Fibroblast of upper back skin (primary cell): ENCODE data around the gene SRSF3.

Source experiments
- DNase-seq: peaks from one replicate; pipeline ENCODE4 v3.0.0-alpha.2; 2013

The SRSF3 gene

GRCh38 chr6:36624461-36625157 lies 30.4 kb downstream of the SRSF3 start:
- no peak for DNase-seq

- no peak for DNase-seq
These were observed 31.2 kb downstream of the SRSF3 start for GRCh38 chr6:36625158-36625919.

GRCh38 chr6:36626636-36627035 lies 32.5 kb downstream of the SRSF3 start:
- no peak for DNase-seq

- no peak for DNase-seq
These were observed 33.0 kb downstream of the SRSF3 start for GRCh38 chr6:36627141-36627540.

- peak; percentile 68 for DNase-seq
These were observed 33.7 kb downstream of the SRSF3 start for GRCh38 chr6:36627801-36628246.

GRCh38 chr6:36629784-36630183 lies 35.6 kb downstream of the SRSF3 start:
- DNase-seq = no peak

- DNase-seq = no peak
These were observed 37.3 kb downstream of the SRSF3 start for GRCh38 chr6:36631326-36632011.

GRCh38 chr6:36633370-36633769 lies 39.2 kb downstream of the SRSF3 start:
- DNase-seq = no peak

- peak; percentile 74 for DNase-seq
These were observed 39.8 kb downstream of the SRSF3 start for GRCh38 chr6:36633915-36634314.

- DNase-seq = no peak
These were observed 40.4 kb downstream of the SRSF3 start for GRCh38 chr6:36634317-36635108.

- DNase-seq = no peak
These were observed 42.1 kb downstream of the SRSF3 start for GRCh38 chr6:36636283-36636682.

- DNase-seq = no peak
These were observed 42.7 kb downstream of the SRSF3 start for GRCh38 chr6:36636687-36637418.

- no peak for DNase-seq
These were observed 44.4 kb downstream of the SRSF3 start for GRCh38 chr6:36638579-36638978.

GRCh38 chr6:36639171-36639808 lies 45.1 kb downstream of the SRSF3 start:
- DNase-seq = no peak

- DNase-seq = no peak
These were observed 47.4 kb downstream of the SRSF3 start for GRCh38 chr6:36641543-36641942.

GRCh38 chr6:36642913-36643817 lies 49.0 kb downstream of the SRSF3 start:
- DNase-seq = peak; percentile 84

- DNase-seq = no peak
These were observed 49.8 kb downstream of the SRSF3 start for GRCh38 chr6:36643977-36644376.

GRCh38 chr6:36649086-36649485 lies 54.9 kb downstream of the SRSF3 start:
- DNase-seq = no peak

- DNase-seq = no peak
These were observed 55.7 kb downstream of the SRSF3 start for GRCh38 chr6:36649701-36650484.
